ENCODE measurements around the gene MARCHF10. TPM values are rescaled to one million over a fixed set of nuclear protein-coding genes. Genes with fewer than 3 reads are reported as not detected.

Gene MARCHF10
- total RNA-seq, 4 donors from 2014 or later = under 0.01 to 0.41 (median 0.18) TPM; not detected in 1

GRCh38 chr17:62657690-62658089 lies 150.4 kb downstream of the MARCHF10 start:
- intact Hi-C loops (cut with DNase I; ENCODE audit: low total_unique reads) = no loop called here
- no peaks in the 10 kb centered on the region for H3K27me3 ChIP-seq
- H3K4me1 ChIP-seq = peaks cover 0 to 17% of the 10 kb centered on the region in 2 donors
- H3K4me3 ChIP-seq = no peak overlapping the region
- H3K36me3 ChIP-seq = no peaks in the 10 kb centered on the region
- H3K27ac ChIP-seq = peak overlapping the region; percentile 20 to 60
- H3K9me3 ChIP-seq = peaks cover 0 to 4% of the 10 kb centered on the region in 2 donors
- TF ChIP-seq POLR2A (IDR thresholded peaks at IDR 0.05) = no peak
- no peak for TF ChIP-seq CTCF (IDR thresholded peaks at IDR 0.05)
- DNase-seq = no peak

GRCh38 chr17:62657145-62657665 lies 150.9 kb downstream of the MARCHF10 start:
- no peaks in the 10 kb centered on the region for H3K36me3 ChIP-seq
- no peak for TF ChIP-seq CTCF (IDR thresholded peaks at IDR 0.05)
- TF ChIP-seq POLR2A (IDR thresholded peaks at IDR 0.05) = no peak
- H3K4me3 ChIP-seq = no peak overlapping the region
- no peaks in the 10 kb centered on the region for H3K27me3 ChIP-seq
- peaks cover 0 to 22% of the 10 kb centered on the region in 2 donors for H3K4me1 ChIP-seq
- DNase-seq = no peak
- intact Hi-C loops (cut with DNase I; ENCODE audit: low total_unique reads) = no loop called here
- peak overlapping the region in 1 of 2 donors; percentile 60 for H3K27ac ChIP-seq
- peaks cover 0 to 4% of the 10 kb centered on the region in 2 donors for H3K9me3 ChIP-seq

DNA sequence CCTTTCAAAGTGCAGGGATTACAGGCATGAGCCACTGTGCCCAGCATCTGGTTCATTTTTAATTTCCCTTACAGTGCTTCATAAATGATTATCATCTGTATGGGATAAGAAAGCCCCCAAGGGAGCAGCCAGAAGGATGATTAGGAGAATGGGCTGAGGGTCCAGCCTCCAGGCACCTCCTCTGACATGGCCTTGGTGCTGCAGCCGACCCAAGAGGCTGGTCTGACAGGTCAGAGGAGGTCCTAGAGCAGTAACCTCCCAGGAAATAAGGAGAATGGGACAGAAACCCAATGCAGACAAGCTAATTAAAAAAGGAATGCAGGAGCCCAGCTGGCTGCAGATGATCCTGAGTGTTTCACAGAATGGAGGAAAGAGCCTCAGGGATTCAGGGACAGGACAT lies 151.7 kb downstream of the MARCHF10 start:
- Histone ChIP-seq H3K4me3 (no peak overlapping the region), H3K27me3 (no peaks in the 10 kb centered on the region), H3K27ac (no peak overlapping the region), H3K9me3 (peaks cover 0 to 4% of the 10 kb centered on the region in 2 donors), H3K36me3 (no peaks in the 10 kb centered on the region), H3K4me1 (peaks cover 0 to 28% of the 10 kb centered on the region in 2 donors)
- intact Hi-C loops (cut with DNase I; ENCODE audit: low total_unique reads) = no loop called here
- no peak for TF ChIP-seq POLR2A (IDR thresholded peaks at IDR 0.05)
- TF ChIP-seq CTCF (IDR thresholded peaks at IDR 0.05) = no peak
- DNase-seq = no peak

DNA sequence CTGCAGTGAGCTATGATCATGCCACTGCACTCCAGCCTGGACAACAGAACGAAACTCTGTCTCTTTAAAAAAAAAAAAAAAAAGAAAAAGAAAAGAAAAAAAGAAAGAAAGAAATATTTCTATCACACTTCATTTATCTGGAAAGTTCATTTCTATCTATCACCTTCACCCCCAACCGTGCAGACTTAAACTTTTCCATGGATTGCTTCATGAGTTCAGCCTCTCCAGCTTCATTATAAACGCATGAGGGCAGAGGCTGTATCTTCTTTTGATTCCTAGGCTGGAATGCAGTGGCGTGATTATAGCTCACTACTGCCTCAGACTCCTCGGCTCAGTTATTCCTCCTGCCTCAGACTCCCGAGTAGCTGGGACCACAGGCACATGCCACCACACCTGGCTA lies 152.5 kb downstream of the MARCHF10 start:
- H3K4me1 ChIP-seq = peaks cover 0 to 28% of the 10 kb centered on the region in 2 donors
- peaks cover 0 to 4% of the 10 kb centered on the region in 2 donors for H3K9me3 ChIP-seq
- H3K27ac ChIP-seq = no peak overlapping the region
- H3K27me3 ChIP-seq = no peaks in the 10 kb centered on the region
- no peaks in the 10 kb centered on the region for H3K36me3 ChIP-seq
- H3K4me3 ChIP-seq = no peak overlapping the region
- intact Hi-C loops (cut with DNase I; ENCODE audit: low total_unique reads) = no loop called here
- no peak for TF ChIP-seq CTCF (IDR thresholded peaks at IDR 0.05)
- no peak for TF ChIP-seq POLR2A (IDR thresholded peaks at IDR 0.05)
- no peak for DNase-seq

DNA sequence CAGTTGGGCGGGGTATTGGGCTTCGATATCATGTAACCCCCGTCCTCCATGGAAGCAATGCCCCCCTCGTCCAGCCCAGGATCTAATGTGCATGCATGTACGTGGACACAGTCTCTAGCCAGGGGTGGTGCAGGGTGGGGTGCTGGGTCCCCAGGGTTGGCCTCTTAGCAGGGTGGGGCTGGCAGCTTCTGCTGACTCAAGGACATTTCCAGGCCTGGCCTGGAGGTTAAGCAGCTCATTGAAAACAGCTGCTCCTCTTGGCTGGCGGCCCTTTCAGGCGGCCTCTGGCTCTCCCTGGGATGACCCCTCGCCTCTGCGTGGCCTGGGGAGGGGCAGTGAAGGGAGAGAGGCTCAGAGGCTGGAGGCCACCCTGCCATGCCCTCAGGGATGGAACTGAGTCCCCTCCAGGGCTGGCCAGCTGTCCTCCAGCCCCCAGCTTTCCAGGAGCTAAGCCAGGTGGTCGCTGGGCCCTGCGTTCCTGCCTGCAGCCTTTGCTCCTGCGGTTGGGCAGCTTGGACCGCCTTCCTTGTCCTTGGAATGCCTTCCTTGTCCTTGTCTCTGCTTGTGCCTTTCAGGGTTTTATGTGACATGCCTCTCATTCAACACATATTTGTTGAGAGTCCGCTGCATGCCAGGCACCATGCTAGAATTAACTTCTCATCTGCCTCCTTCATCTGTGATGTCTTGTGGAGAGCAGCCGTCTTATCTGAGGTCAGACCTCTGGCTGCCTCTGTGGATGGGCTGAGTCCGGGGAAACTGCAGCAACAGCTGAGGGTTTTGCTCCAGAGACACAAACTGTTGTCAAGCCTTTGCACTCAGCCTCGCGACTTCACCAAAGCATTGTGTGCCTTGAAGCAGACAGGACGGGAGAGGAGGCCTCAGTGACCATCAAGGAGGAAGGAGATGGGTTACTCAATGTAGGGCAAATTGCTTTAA lies 154.0 kb downstream of the MARCHF10 start:
- DNase-seq = peak; percentile 59 to 78
- intact Hi-C loops (cut with DNase I; ENCODE audit: low total_unique reads) = no loop called here
- no peaks in the 10 kb centered on the region for H3K36me3 ChIP-seq
- no peaks in the 10 kb centered on the region for H3K27me3 ChIP-seq
- no peak overlapping the region for H3K4me3 ChIP-seq
- no peak for TF ChIP-seq POLR2A (IDR thresholded peaks at IDR 0.05)
- peak overlapping the region in 1 of 2 donors; percentile 68 for H3K27ac ChIP-seq
- peaks cover 0 to 28% of the 10 kb centered on the region in 2 donors for H3K4me1 ChIP-seq
- H3K9me3 ChIP-seq = no peaks in the 10 kb centered on the region
